Thyroid gland (tissue), 4 donors: Measurements from ENCODE around the gene PITPNC1. TPM values are rescaled to one million over a fixed set of nuclear protein-coding genes. Genes with fewer than 3 reads are reported as not detected.

Experiments used
- DNase-seq, 2 donors: peaks; one replicate each; pipeline ENCODE4 v3.0.0-alpha.2; 2019
- H3K27ac ChIP-seq, 3 donors: fragments of 200-600 bp; sonication (generic); 1 replicate in 2 of 3; 2 replicates in 1 of 3; pipeline ENCODE4 v1.5.1; 2016 to 2019; ENCODE audit warnings: mild to moderate bottlenecking in 1 of 3, moderate library complexity in 1 of 3
- H3K27me3 ChIP-seq: fragments of 200-600 bp; sonication (generic); one replicate; pipeline ENCODE4 v1.5.1; 2019
- H3K36me3 ChIP-seq, 2 donors: fragments of 200-600 bp; sonication (generic); one replicate each; pipeline ENCODE4 v1.5.1; 2016 to 2019
- H3K4me1 ChIP-seq, 2 donors: fragments of 200-600 bp; sonication (generic); one replicate each; pipeline ENCODE4 v1.5.1; 2017 to 2019
- H3K4me3 ChIP-seq, 3 donors: fragments of 200-600 bp; sonication (generic); replicated peaks in 1 of 3; 1 replicate in 2 of 3; 2 replicates in 1 of 3; pipeline ENCODE4 v1.5.1; 2016; ENCODE audit warnings: mild to moderate bottlenecking in 1 of 3
- H3K9me3 ChIP-seq: fragments of 200-600 bp; sonication (generic); one replicate; pipeline ENCODE4 v1.5.1; 2017
- POLR2A ChIP-seq, 2 donors: fragments of 450-650 bp; IDR thresholded peaks; one replicate each; pipeline ENCODE4 v1.6.1; 2017; ENCODE audit warnings: antibody characterized with exemption in 2 of 2, mild to moderate bottlenecking in 2 of 2, moderate library complexity in 1 of 2
- WGBS, 2 donors: methylation state at CpG; one replicate each; pipeline ENCODE4 v1.1.5; 2017; 5-methylcytosine and 5-hydroxymethylcytosine counted together
- intact Hi-C: fragments of 100-400 bp; cut with DNase I; formaldehyde crosslinking; loops from one replicate; pipeline ENCODE4 v1.15.1; 2023
- total RNA-seq, 4 donors: library from RNA; depleted of rRNA; stranded (reverse); fragments of >200 nt; gene quantifications; one replicate each; pipeline ENCODE4 v1.2.3, GENCODE V29; 2016
- TF ChIP-seq, protein P1 (sequence below), 6 experiments: fragments of 200-600 bp in 3 of 6; fragments of 450-650 bp in 3 of 6; sonication (generic) in 3 of 6; IDR thresholded peaks; one replicate each; pipeline ENCODE4 v1.5.1; 2016 to 2019; ENCODE audit warnings: antibody characterized with exemption in 6 of 6, mild to moderate bottlenecking in 2 of 6, inconsistent platforms in 1 of 6, moderate library complexity in 1 of 6

PITPNC1 gene
- total RNA-seq, 4 donors from 2014 or later: 3.6 to 14.2 (median 7.3) TPM

- no peaks in the 10 kb centered on the region for H3K9me3 ChIP-seq
- no peaks in the 10 kb centered on the region for H3K27me3 ChIP-seq
- no peak for TF ChIP-seq POLR2A (IDR thresholded peaks at IDR 0.05)
- TF ChIP-seq, protein P1, sequence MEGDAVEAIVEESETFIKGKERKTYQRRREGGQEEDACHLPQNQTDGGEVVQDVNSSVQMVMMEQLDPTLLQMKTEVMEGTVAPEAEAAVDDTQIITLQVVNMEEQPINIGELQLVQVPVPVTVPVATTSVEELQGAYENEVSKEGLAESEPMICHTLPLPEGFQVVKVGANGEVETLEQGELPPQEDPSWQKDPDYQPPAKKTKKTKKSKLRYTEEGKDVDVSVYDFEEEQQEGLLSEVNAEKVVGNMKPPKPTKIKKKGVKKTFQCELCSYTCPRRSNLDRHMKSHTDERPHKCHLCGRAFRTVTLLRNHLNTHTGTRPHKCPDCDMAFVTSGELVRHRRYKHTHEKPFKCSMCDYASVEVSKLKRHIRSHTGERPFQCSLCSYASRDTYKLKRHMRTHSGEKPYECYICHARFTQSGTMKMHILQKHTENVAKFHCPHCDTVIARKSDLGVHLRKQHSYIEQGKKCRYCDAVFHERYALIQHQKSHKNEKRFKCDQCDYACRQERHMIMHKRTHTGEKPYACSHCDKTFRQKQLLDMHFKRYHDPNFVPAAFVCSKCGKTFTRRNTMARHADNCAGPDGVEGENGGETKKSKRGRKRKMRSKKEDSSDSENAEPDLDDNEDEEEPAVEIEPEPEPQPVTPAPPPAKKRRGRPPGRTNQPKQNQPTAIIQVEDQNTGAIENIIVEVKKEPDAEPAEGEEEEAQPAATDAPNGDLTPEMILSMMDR (IDR thresholded peaks at IDR 0.05): no peak
- H3K27ac ChIP-seq: no peak overlapping the region
- no peak overlapping the region for H3K4me3 ChIP-seq
- DNase-seq: no peak
- intact Hi-C loops: no loop called here
- H3K36me3 ChIP-seq: no peaks in the 10 kb centered on the region
- peaks cover 21 to 58% of the 10 kb centered on the region in 2 donors for H3K4me1 ChIP-seq
- 92 to 94% methylated on average over 3 of the region's 3 CpGs for WGBS, 2 donors
Observed at GRCh38 chr17:67518876-67519275, 141.8 kb downstream of the PITPNC1 start.

- WGBS, 2 donors: 59 to 78% methylated on average over 5 of the region's 5 CpGs
- Histone ChIP-seq H3K36me3 (no peaks in the 10 kb centered on the region), H3K9me3 (no peaks in the 10 kb centered on the region), H3K4me1 (peaks cover 21 to 54% of the 10 kb centered on the region in 2 donors), H3K4me3 (no peak overlapping the region), H3K27me3 (no peaks in the 10 kb centered on the region), H3K27ac (peak overlapping the region in 1 of 3 donors; percentile 62)
- intact Hi-C loops: no loop called here
- TF ChIP-seq POLR2A (IDR thresholded peaks at IDR 0.05): no peak
- TF ChIP-seq, protein P1 (IDR thresholded peaks at IDR 0.05): no peak
- DNase-seq: no peak
Observed at GRCh38 chr17:67519801-67520251, 142.7 kb downstream of the PITPNC1 start.

GRCh38 chr17:67520252-67520906 lies 143.3 kb downstream of the PITPNC1 start:
- Histone ChIP-seq H3K9me3 (no peaks in the 10 kb centered on the region), H3K4me1 (peaks cover 21 to 49% of the 10 kb centered on the region in 2 donors), H3K4me3 (no peak overlapping the region), H3K36me3 (no peaks in the 10 kb centered on the region), H3K27ac (peak overlapping the region in 1 of 3 donors; percentile 62), H3K27me3 (no peaks in the 10 kb centered on the region)
- intact Hi-C loops: no loop called here
- TF ChIP-seq, protein P1 (IDR thresholded peaks at IDR 0.05): no peak
- TF ChIP-seq POLR2A (IDR thresholded peaks at IDR 0.05): no peak
- DNase-seq: peak; percentile 14 to 18
- 26 to 31% methylated on average over 13 of the region's 13 CpGs for WGBS, 2 donors

GRCh38 chr17:67520916-67521774 lies 144.1 kb downstream of the PITPNC1 start:
- no peak overlapping the region for H3K4me3 ChIP-seq
- TF ChIP-seq POLR2A (IDR thresholded peaks at IDR 0.05): no peak
- TF ChIP-seq, protein P1 (IDR thresholded peaks at IDR 0.05): no peak
- peaks cover 17 to 41% of the 10 kb centered on the region in 2 donors for H3K4me1 ChIP-seq
- intact Hi-C loops: no loop called here
- peak overlapping the region in 1 of 3 donors; percentile 62 for H3K27ac ChIP-seq
- H3K36me3 ChIP-seq: no peaks in the 10 kb centered on the region
- no peaks in the 10 kb centered on the region for H3K27me3 ChIP-seq
- H3K9me3 ChIP-seq: no peaks in the 10 kb centered on the region
- DNase-seq: peak; percentile 58 to 66
- 49 to 53% methylated on average over 10 of the region's 10 CpGs for whole genome bisulfite sequencing, 2 donors

DNA sequence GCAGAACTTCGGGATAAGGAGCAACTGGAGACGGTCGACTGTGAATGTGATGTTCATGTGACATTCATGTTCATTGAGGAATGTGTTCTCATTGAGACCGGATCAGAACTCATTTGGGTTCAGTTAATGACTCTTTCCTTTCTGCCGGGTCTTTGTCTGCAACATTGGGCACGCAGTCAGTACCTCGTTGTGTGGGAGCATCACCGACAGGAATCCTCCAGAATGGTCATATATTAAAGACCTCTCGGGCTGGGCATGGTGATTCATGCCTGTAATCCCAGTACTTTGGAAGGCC lies 144.6 kb downstream of the PITPNC1 start:
- H3K9me3 ChIP-seq: no peaks in the 10 kb centered on the region
- no peaks in the 10 kb centered on the region for H3K36me3 ChIP-seq
- no peaks in the 10 kb centered on the region for H3K27me3 ChIP-seq
- H3K4me1 ChIP-seq: peaks cover 17 to 36% of the 10 kb centered on the region in 2 donors
- 87 to 89% methylated on average over 9 of the region's 9 CpGs for WGBS, 2 donors
- DNase-seq: no peak
- TF ChIP-seq POLR2A (IDR thresholded peaks at IDR 0.05): no peak
- TF ChIP-seq, protein P1 (IDR thresholded peaks at IDR 0.05): no peak
- H3K27ac ChIP-seq: peak overlapping the region in 1 of 3 donors; percentile 62
- H3K4me3 ChIP-seq: no peak overlapping the region
- intact Hi-C loops: no loop called here
